ENCODE data around the gene CDC20. TPM values are rescaled to one million over a fixed set of nuclear protein-coding genes. Genes with fewer than 3 reads are reported as not detected.

The CDC20 gene
- total and polyA plus RNA-seq, 2 of the 8 experiments (the other 6 are each of a cell fraction or from before 2014, with no cell fraction given) = 214 to 221 TPM

DNA sequence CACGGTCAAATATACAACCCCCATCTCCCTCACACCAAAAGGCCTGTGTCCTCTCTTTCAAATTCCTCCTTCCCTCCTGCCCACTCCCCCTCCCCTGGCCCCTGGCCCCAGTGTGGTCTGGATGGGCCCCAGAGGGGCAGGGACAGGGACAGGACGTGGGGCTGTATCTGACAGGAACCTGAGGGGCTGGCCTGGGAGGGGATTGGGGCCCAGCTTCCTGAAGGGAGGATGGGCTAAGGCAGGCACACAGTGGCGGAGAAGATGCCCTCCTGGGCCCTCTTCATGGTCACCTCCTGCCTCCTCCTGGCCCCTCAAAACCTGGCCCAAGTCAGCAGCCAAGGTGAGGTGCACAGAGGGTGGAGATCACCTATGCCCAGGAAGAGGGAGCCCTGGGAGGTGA, 21.2 kb upstream of the CDC20 start, which contains the start of gene MPL:
TSS of gene MPL (plus strand) at position 231 of the 400 bp plus-strand sequence. CDS start at position 262, 31 bp downstream.
- 77% methylated on average over 3 of the region's 3 CpGs; no CpG with 5 or more reads in 1 of the 2 experiments for WGBS, 2 experiments (ENCODE audit: extremely low coverage in 1 of 2, insufficient coverage in 1 of 2, insufficient read length in 1 of 2, insufficient replicate concordance in 2 of 2, low coverage in 1 of 2, low lambda C conversion rate in 2 of 2, missing lambda C conversion rate in 1 of 2)
- no peak within 1 kb of the TSS for H2BK5ac ChIP-seq (ENCODE audit: low read depth, low read length)
- H3K4me2 ChIP-seq (ENCODE audit: insufficient read depth in 1 of 2, low read depth in 2 of 2, low read length in 2 of 2) = no peak within 1 kb of the TSS
- H4K8ac ChIP-seq (ENCODE audit: extremely low read depth, insufficient read depth, low read length) = no peak within 1 kb of the TSS; the same call in 1 of the 2 replicates
- no peak within 1 kb of the TSS for H3K4me3 ChIP-seq (ENCODE audit: extremely low read depth in 1 of 4, insufficient read depth in 2 of 4, low read depth in 3 of 4, low read length in 4 of 4)
- no peak within 1 kb of the TSS for H3K27ac ChIP-seq (ENCODE audit: low read depth, low read length)
- POLR2A ChIA-PET (ENCODE audit: partially characterized antibody) = interaction anchor here (1.4 kb wide), 1 partner anchor 8 kb away, joined by 3 read pairs; no protein-coding TSS in a partner anchor
- H3K36me3 ChIP-seq (ENCODE audit: control insufficient read depth in 2 of 4, insufficient read depth in 4 of 4, low read length in 3 of 4) = no peaks in the 10 kb centered on the region
- H2AK5ac ChIP-seq (ENCODE audit: low read depth, low read length) = no peak within 1 kb of the TSS
- H4K91ac ChIP-seq (replicated peaks; ENCODE audit: insufficient read length, low read length) = no peak within 1 kb of the TSS
- no peak within 1 kb of the TSS for H4K5ac ChIP-seq (ENCODE audit: insufficient read length, low read depth, low read length)
- H3K14ac ChIP-seq (ENCODE audit: insufficient read length) = no peak within 1 kb of the TSS
- no peaks in the 10 kb centered on the region for H3K23me2 ChIP-seq (ENCODE audit: low read depth, low read length)
- no peak within 1 kb of the TSS for H2BK20ac ChIP-seq (ENCODE audit: low read length)
- no peak within 1 kb of the TSS for H2BK120ac ChIP-seq (replicated peaks; ENCODE audit: low read depth, low read length)
- H4K20me1 ChIP-seq (replicated peaks in 1 of 2; ENCODE audit: control insufficient read depth in 1 of 2, insufficient read depth in 2 of 2, low read length in 2 of 2) = no peaks in the 10 kb centered on the region
- no peak within 1 kb of the TSS for H3K9ac ChIP-seq (replicated peaks in 1 of 4; ENCODE audit: extremely low read depth in 1 of 4, low read depth in 3 of 4, low read length in 3 of 4)
- no peak within 1 kb of the TSS for H3K18ac ChIP-seq (ENCODE audit: extremely low read depth, low read length)
- CTCF ChIA-PET (ENCODE audit: partially characterized antibody) = interaction anchor here (1.1 to 1.3 kb wide), 3 partner anchors 8 to 110 kb away, joined by 3 to 5 read pairs (median 4); no protein-coding TSS in a partner anchor
- H2AFZ ChIP-seq (ENCODE audit: low read length) = no peak within 1 kb of the TSS
- no peak within 1 kb of the TSS for H3K23ac ChIP-seq (ENCODE audit: insufficient read length)
- H3K79me1 ChIP-seq (ENCODE audit: low read depth, low read length) = no peaks in the 10 kb centered on the region
- H3K4ac ChIP-seq (replicated peaks; ENCODE audit: insufficient read length, low read depth, low read length) = no peak within 1 kb of the TSS
- no peak within 1 kb of the TSS for H3K56ac ChIP-seq (replicated peaks; ENCODE audit: insufficient read length, low read depth, low read length)
- no peaks in the 10 kb centered on the region for H3K4me1 ChIP-seq (replicated peaks in 1 of 4; ENCODE audit: control insufficient read depth in 3 of 4, insufficient read depth in 4 of 4, low read length in 3 of 4)
- H3K9me3 ChIP-seq (ENCODE audit: insufficient read depth in 2 of 2, low read depth in 1 of 2, low read length in 1 of 2) = no peaks in the 10 kb centered on the region
- FAIRE-seq (no peak), DNase-seq (ENCODE audit: low read depth in 1 of 2, low spot score in 2 of 2) (no peak)
- H2BK15ac ChIP-seq (ENCODE audit: low read length) = no peak within 1 kb of the TSS
- H3K27me3 ChIP-seq (replicated peaks in 1 of 4; ENCODE audit: control insufficient read depth in 3 of 4, extremely low read depth in 1 of 4, insufficient read depth in 3 of 4, low read length in 3 of 4) = no peaks in the 10 kb centered on the region
- no peaks in the 10 kb centered on the region for H3K79me2 ChIP-seq (ENCODE audit: control insufficient read depth in 1 of 2, insufficient read depth in 2 of 2, low read length in 2 of 2)
- no peak within 1 kb of the TSS for H2BK12ac ChIP-seq (ENCODE audit: low read depth, low read length)
- no peak for TF ChIP-seq SIN3A (conservative IDR thresholded peaks at IDR 0.05 in 1 of 2, IDR thresholded peaks at IDR 0.05 in 1 of 2; ENCODE audit: low read depth in 1 of 2, low read length in 2 of 2)
- TF ChIP-seq RNF2 (IDR thresholded peaks at IDR 0.05; ENCODE audit: borderline replicate concordance, low read depth, low read length, missing control alignments, poor library complexity, severe bottlenecking) = no peak
- TF ChIP-seq GTF2F1 (IDR thresholded peaks at IDR 0.05; ENCODE audit: borderline replicate concordance, low read depth, low read length) = no peak
- no peak for TF ChIP-seq CHD2 (IDR thresholded peaks at IDR 0.05; ENCODE audit: low read length)
- no peak for TF ChIP-seq BACH1 (IDR thresholded peaks at IDR 0.05; ENCODE audit: low read length)
- TF ChIP-seq RAD21 (IDR thresholded peaks at IDR 0.05 in 1 of 2, conservative IDR thresholded peaks at IDR 0.05 in 1 of 2; ENCODE audit: low read depth in 2 of 2, low read length in 2 of 2) = no peak
- no peak for TF ChIP-seq POLR2A (IDR thresholded peaks at IDR 0.05; ENCODE audit: control extremely low read depth in 1 of 2, low read depth in 2 of 2, low read length in 2 of 2)
- TF ChIP-seq, protein P1, sequence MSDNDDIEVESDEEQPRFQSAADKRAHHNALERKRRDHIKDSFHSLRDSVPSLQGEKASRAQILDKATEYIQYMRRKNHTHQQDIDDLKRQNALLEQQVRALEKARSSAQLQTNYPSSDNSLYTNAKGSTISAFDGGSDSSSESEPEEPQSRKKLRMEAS (IDR thresholded peaks at IDR 0.05) = no peak
- TF ChIP-seq CREB1 (IDR thresholded peaks at IDR 0.05) = no peak
- no peak for TF ChIP-seq TBP (IDR thresholded peaks at IDR 0.05; ENCODE audit: low read depth, low read length)
- no peak for TF ChIP-seq SP4 (IDR thresholded peaks at IDR 0.05; ENCODE audit: low read length)
- TF ChIP-seq SIRT6 (IDR thresholded peaks at IDR 0.05; ENCODE audit: low read length) = no peak
- no peak for TF ChIP-seq ASH2L (IDR thresholded peaks at IDR 0.05; ENCODE audit: low read length)
- no peak for TF ChIP-seq CBX5 (IDR thresholded peaks at IDR 0.05; ENCODE audit: low read depth, low read length)
- TF ChIP-seq SAP30 (IDR thresholded peaks at IDR 0.05; ENCODE audit: insufficient read depth, insufficient replicate concordance, low read length) = no peak

All from H1 (cell line).